ENCODE measurements around the gene CDKN2C. TPM values are rescaled to one million over a fixed set of nuclear protein-coding genes. Genes with fewer than 3 reads are reported as not detected.

The CDKN2C gene
- total and polyA plus RNA-seq, 2 donors (not counting 3 experiments of a cell fraction or from before 2014, with no cell fraction given), result 12.8 to 19.8 TPM

DNA sequence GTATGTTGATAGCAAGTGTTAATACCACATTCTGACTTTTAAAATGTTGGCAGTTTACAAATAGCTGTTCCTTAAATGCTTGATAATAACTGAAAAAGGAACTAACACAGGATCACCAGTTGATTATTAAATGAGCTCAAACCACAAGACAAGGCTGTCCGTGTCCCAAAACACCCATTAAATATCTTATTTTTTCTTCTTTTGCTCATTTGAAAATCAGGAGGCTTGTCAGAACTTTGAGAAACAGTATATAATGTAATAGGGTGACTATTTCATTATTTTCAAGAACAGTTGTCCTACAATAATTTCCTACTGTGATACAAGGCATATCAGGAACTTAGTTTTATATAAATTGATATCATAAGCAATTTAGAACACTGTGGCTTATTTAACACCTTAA, 2.7 kb downstream of the CDKN2C start:
- ChIA-PET POLR2A (no interaction called here), CTCF (interaction anchor here (1.0 to 2.1 kb wide), 5 partner anchors 10 to 219 kb away, joined by 3 to 15 read pairs (median 4); partner anchors contain the start of gene FAF1)
- no peak overlapping the region for H3K4me3 ChIP-seq (replicated peaks in 1 of 3; ENCODE audit: insufficient read depth in 1 of 3, low read depth in 1 of 3, low read length in 3 of 3)
- H3K4me1 ChIP-seq (ENCODE audit: control insufficient read depth, extremely low read depth, insufficient read depth, low read length), result peaks cover 28% of the 10 kb centered on the region
- H3K4me2 ChIP-seq (ENCODE audit: insufficient read depth, low read length), result peak overlapping the region; percentile 23
- intact Hi-C loops (cut with micrococcal nuclease), result no loop called here
- no peaks in the 10 kb centered on the region for H4K20me1 ChIP-seq (replicated peaks; ENCODE audit: control insufficient read depth, extremely low read depth, insufficient read depth, low read length)
- BruUV-seq (replicated peaks), result no TSS peak
- dilution Hi-C loops (cut with MboI; ENCODE audit: extremely low pct_ligation_motif_present, low sequenced_read_pairs), result no loop called here
- H2AFZ ChIP-seq (ENCODE audit: low read depth, low read length), result no peak overlapping the region
- H3K27ac ChIP-seq (ENCODE audit: insufficient read depth, low read depth, low read length), result no peak overlapping the region
- H3K79me2 ChIP-seq (ENCODE audit: control insufficient read depth, insufficient read depth, low read length), result peaks cover 35% of the 10 kb centered on the region
- no peaks in the 10 kb centered on the region for H3K9me3 ChIP-seq (replicated peaks; ENCODE audit: control insufficient read depth, insufficient read depth, low read length)
- DNase-seq (ENCODE audit: low read depth, low spot score), result no peak
- no peaks in the 10 kb centered on the region for H3K36me3 ChIP-seq (ENCODE audit: control insufficient read depth in 2 of 2, extremely low read depth in 1 of 2, insufficient read depth in 2 of 2, low read length in 2 of 2)
- no peak for FAIRE-seq
- no peak for TF ChIP-seq GATA2 (IDR thresholded peaks at IDR 0.05; ENCODE audit: insufficient read depth, insufficient read length, low read depth, low read length)
- TF ChIP-seq MYC (IDR thresholded peaks at IDR 0.05; ENCODE audit: low read depth, low read length), result no peak
- H3K9ac ChIP-seq (replicated peaks; ENCODE audit: extremely low read depth, insufficient read depth, low read length), result no peak overlapping the region
- H3K27me3 ChIP-seq (ENCODE audit: control insufficient read depth in 2 of 2, insufficient read depth in 2 of 2, low read length in 2 of 2), result no peaks in the 10 kb centered on the region
- no peaks in the 10 kb centered on the region for H3K9me1 ChIP-seq (replicated peaks; ENCODE audit: control insufficient read depth, extremely low read depth, insufficient read depth, low read length)

DNA sequence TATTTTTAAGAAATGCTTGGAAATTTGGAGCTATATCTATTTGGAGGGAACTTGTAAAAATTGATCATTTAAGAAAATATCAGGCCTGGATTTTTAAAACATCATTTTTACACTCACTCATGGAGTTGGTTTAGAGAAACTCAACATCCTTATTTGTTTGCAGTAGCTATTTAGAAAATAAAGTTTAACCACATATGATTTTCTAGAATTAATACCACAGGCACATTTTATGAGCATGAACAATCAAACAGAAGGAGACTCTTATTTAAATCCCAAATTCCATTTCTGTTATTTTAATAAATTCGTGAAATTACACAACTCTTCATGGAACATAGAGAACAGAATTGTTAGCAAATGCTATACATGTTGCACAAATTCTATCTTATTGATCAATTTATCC, 3.2 kb downstream of the CDKN2C start:
- TF ChIP-seq JUN (IDR thresholded peaks at IDR 0.05; ENCODE audit: borderline replicate concordance, insufficient read depth, insufficient read length, low read depth), result no peak
- TF ChIP-seq GATA2 (IDR thresholded peaks at IDR 0.05; ENCODE audit: insufficient read depth, insufficient read length, low read depth, low read length), result no peak
- TF ChIP-seq, protein P1, sequence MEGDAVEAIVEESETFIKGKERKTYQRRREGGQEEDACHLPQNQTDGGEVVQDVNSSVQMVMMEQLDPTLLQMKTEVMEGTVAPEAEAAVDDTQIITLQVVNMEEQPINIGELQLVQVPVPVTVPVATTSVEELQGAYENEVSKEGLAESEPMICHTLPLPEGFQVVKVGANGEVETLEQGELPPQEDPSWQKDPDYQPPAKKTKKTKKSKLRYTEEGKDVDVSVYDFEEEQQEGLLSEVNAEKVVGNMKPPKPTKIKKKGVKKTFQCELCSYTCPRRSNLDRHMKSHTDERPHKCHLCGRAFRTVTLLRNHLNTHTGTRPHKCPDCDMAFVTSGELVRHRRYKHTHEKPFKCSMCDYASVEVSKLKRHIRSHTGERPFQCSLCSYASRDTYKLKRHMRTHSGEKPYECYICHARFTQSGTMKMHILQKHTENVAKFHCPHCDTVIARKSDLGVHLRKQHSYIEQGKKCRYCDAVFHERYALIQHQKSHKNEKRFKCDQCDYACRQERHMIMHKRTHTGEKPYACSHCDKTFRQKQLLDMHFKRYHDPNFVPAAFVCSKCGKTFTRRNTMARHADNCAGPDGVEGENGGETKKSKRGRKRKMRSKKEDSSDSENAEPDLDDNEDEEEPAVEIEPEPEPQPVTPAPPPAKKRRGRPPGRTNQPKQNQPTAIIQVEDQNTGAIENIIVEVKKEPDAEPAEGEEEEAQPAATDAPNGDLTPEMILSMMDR (IDR thresholded peaks at IDR 0.05; ENCODE audit: extremely low read depth in 1 of 2, insufficient read depth in 1 of 2, low read depth in 1 of 2, low read length in 2 of 2), result no peak
- TF ChIP-seq MYC (IDR thresholded peaks at IDR 0.05; ENCODE audit: low read depth, low read length), result no peak
- TF ChIP-seq, protein P2, sequence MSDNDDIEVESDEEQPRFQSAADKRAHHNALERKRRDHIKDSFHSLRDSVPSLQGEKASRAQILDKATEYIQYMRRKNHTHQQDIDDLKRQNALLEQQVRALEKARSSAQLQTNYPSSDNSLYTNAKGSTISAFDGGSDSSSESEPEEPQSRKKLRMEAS (IDR thresholded peaks at IDR 0.05; ENCODE audit: insufficient read depth, insufficient read length), result no peak
- no peak for TF ChIP-seq POLR2A (IDR thresholded peaks at IDR 0.05; ENCODE audit: low read depth, low read length)
- no peak for TF ChIP-seq EZH2 (IDR thresholded peaks at IDR 0.05; ENCODE audit: borderline replicate concordance, low read depth, low read length, severe bottlenecking)
- TF ChIP-seq FOS (IDR thresholded peaks at IDR 0.05; ENCODE audit: borderline replicate concordance, insufficient read depth, low read length), result no peak
- TF ChIP-seq POLR2AphosphoS5 (IDR thresholded peaks at IDR 0.05; ENCODE audit: insufficient read depth, low read depth, low read length), result no peak
- Histone ChIP-seq H3K4me3 (replicated peaks in 1 of 3; ENCODE audit: insufficient read depth in 1 of 3, low read depth in 1 of 3, low read length in 3 of 3) (no peak overlapping the region), H3K27me3 (ENCODE audit: control insufficient read depth in 2 of 2, insufficient read depth in 2 of 2, low read length in 2 of 2) (no peaks in the 10 kb centered on the region), H3K9me1 (replicated peaks; ENCODE audit: control insufficient read depth, extremely low read depth, insufficient read depth, low read length) (no peaks in the 10 kb centered on the region), H3K9me3 (replicated peaks; ENCODE audit: control insufficient read depth, insufficient read depth, low read length) (no peaks in the 10 kb centered on the region), H3K79me2 (ENCODE audit: control insufficient read depth, insufficient read depth, low read length) (peaks cover 35% of the 10 kb centered on the region), H3K27ac (ENCODE audit: insufficient read depth, low read depth, low read length) (no peak overlapping the region), H3K4me2 (ENCODE audit: insufficient read depth, low read length) (no peak overlapping the region), H3K4me1 (ENCODE audit: control insufficient read depth, extremely low read depth, insufficient read depth, low read length) (peaks cover 26% of the 10 kb centered on the region), H4K20me1 (replicated peaks; ENCODE audit: control insufficient read depth, extremely low read depth, insufficient read depth, low read length) (no peaks in the 10 kb centered on the region), H3K36me3 (ENCODE audit: control insufficient read depth in 2 of 2, extremely low read depth in 1 of 2, insufficient read depth in 2 of 2, low read length in 2 of 2) (no peaks in the 10 kb centered on the region), H3K9ac (replicated peaks; ENCODE audit: extremely low read depth, insufficient read depth, low read length) (no peak overlapping the region), H2AFZ (ENCODE audit: low read depth, low read length) (no peak overlapping the region)
- no TSS peak for BruUV-seq (replicated peaks)
- POLR2A ChIA-PET, result no interaction called here
- dilution Hi-C loops (cut with MboI; ENCODE audit: extremely low pct_ligation_motif_present, low sequenced_read_pairs), result no loop called here
- CTCF ChIA-PET, result interaction anchor here (1.5 to 2.1 kb wide), 4 partner anchors 10 to 100 kb away, joined by 4 to 15 read pairs (median 4); partner anchors contain the start of gene FAF1
- no peak for FAIRE-seq
- intact Hi-C loops (cut with micrococcal nuclease), result no loop called here
- no peak for DNase-seq (ENCODE audit: low read depth, low spot score)
